Left renal pelvis (tissue), 4 donors: ENCODE results near the gene DENND1A. TPM values are rescaled to one million over a fixed set of nuclear protein-coding genes. Genes with fewer than 3 reads are reported as not detected.

Experiments used
- DNase-seq, 4 donors: peaks; one replicate each; pipeline ENCODE4 v3.0.0-alpha.2; 2013; ENCODE audit warnings: low read depth in 4 of 4, low spot score in 3 of 4
- polyA plus RNA-seq, 4 donors: library from polyadenylated mRNA; unstranded; fragments of 120-200 nt; gene quantifications; one replicate each; pipeline ENCODE4 v1.2.1, GENCODE V29; 2013; ENCODE audit not compliant: insufficient read length in 4 of 4

Gene DENND1A
- polyA plus RNA-seq, 4 donors, result 16.2 to 25.2 (median 21.7) TPM

GRCh38 chr9:123523001-123523400 is 406.9 kb downstream of the DENND1A start:
- no peak for DNase-seq

GRCh38 chr9:123522251-123522650 is 407.7 kb downstream of the DENND1A start:
- DNase-seq, result no peak

GRCh38 chr9:123518338-123518737 is 411.6 kb downstream of the DENND1A start:
- DNase-seq, result no peak

- DNase-seq, result no peak
Observed at GRCh38 chr9:123517512-123517911, 412.4 kb downstream of the DENND1A start.

GRCh38 chr9:123514766-123515165 is 415.2 kb downstream of the DENND1A start:
- DNase-seq, result no peak

GRCh38 chr9:123513554-123513953 is 416.4 kb downstream of the DENND1A start:
- DNase-seq, result no peak

- DNase-seq, result no peak
Observed at GRCh38 chr9:123511326-123512277, 418.3 kb downstream of the DENND1A start.

GRCh38 chr9:123509646-123510045 is 420.3 kb downstream of the DENND1A start:
- DNase-seq, result no peak

- DNase-seq, result no peak
Observed at GRCh38 chr9:123508048-123508447, 421.9 kb downstream of the DENND1A start.

- DNase-seq, result no peak
Observed at GRCh38 chr9:123505496-123505895, 424.4 kb downstream of the DENND1A start.

- no peak for DNase-seq
Observed at GRCh38 chr9:123500336-123500735, 429.6 kb downstream of the DENND1A start.

- no peak for DNase-seq
Observed at GRCh38 chr9:123497830-123498229, 432.1 kb downstream of the DENND1A start.

GRCh38 chr9:123495731-123496130 is 434.2 kb downstream of the DENND1A start:
- DNase-seq, result no peak

- DNase-seq, result no peak
Observed at GRCh38 chr9:123493627-123494026, 436.3 kb downstream of the DENND1A start.

GRCh38 chr9:123490688-123491087 is 439.2 kb downstream of the DENND1A start:
- no peak for DNase-seq

- no peak for DNase-seq
Observed at GRCh38 chr9:123488722-123489321, 441.1 kb downstream of the DENND1A start.

- DNase-seq, result no peak
Observed at GRCh38 chr9:123487944-123488548, 441.9 kb downstream of the DENND1A start.

- DNase-seq, result no peak
Observed at GRCh38 chr9:123486431-123486830, 443.5 kb downstream of the DENND1A start.

GRCh38 chr9:123485216-123485615 is 444.7 kb downstream of the DENND1A start:
- DNase-seq, result no peak

- DNase-seq, result no peak
Observed at GRCh38 chr9:123484130-123484529, 445.8 kb downstream of the DENND1A start.

GRCh38 chr9:123483191-123483803 is 446.6 kb downstream of the DENND1A start:
- no peak for DNase-seq
